ENCODE results near the gene CCND2.

The CCND2 gene

DNA sequence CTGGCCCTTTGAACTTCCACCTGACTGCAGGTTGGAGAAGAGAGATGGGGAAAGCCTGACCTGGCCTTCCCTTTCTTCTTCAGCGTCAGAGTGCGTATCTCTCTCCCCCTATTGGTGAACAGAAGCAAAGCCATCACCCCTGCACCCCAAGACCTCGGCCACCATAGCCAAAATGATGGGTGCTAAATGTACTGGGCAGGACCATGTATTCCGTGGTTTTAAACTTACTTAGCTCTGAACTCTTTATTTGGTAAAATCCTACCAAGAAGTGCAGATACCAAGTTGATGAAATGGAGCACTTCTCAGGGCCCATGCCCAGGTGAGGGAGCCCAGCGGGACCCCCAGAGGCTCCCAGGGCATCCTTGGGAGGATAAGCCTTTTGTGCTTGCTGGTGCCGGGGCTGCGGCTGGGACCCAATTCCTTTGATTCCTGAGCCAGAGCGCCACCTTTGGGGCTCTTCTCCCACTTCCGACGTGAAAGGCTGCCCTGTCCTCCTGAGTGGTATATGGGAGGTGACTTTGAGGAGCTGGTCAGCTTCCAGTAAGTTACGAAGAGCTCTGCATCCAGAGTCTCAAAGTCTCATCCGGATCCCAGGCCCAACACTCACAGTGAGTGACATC lies 9.4 kb downstream of the CCND2 start:
- no peak overlapping the region for H3K14ac ChIP-seq (ENCODE audit: low read length)
- WGBS, 2 donors (ENCODE audit: extremely low coverage in 2 of 2, insufficient read length in 2 of 2, insufficient replicate concordance in 1 of 2): no CpG with 5 or more reads among the region's 12 CpGs
- no peak overlapping the region for H2BK120ac ChIP-seq (ENCODE audit: low read depth, low read length)
- H2BK15ac ChIP-seq (ENCODE audit: low read length): no peak overlapping the region
- H3K9ac ChIP-seq (ENCODE audit: low read depth, low read length, poor library complexity): no peak overlapping the region
- H2AK5ac ChIP-seq (ENCODE audit: low read depth, low read length): no peak overlapping the region
- H3K18ac ChIP-seq (ENCODE audit: low read length): no peak overlapping the region
- no peak overlapping the region for H4K8ac ChIP-seq (ENCODE audit: low read depth, low read length)
- H3K79me1 ChIP-seq (ENCODE audit: low read depth, low read length): peaks cover 17% of the 10 kb centered on the region
- peaks cover 73 to 100% of the 10 kb centered on the region in 2 donors for H3K36me3 ChIP-seq (replicated peaks in 1 of 2; ENCODE audit: control insufficient read depth in 2 of 2, insufficient read depth in 2 of 2, low read length in 2 of 2)
- H3K4me3 ChIP-seq (ENCODE audit: low read length in 2 of 2): no peak overlapping the region
- H3K27me3 ChIP-seq (ENCODE audit: control insufficient read depth in 3 of 3, insufficient read depth in 3 of 3, low read depth in 1 of 3, low read length in 3 of 3): no peaks in the 10 kb centered on the region
- H3K4me1 ChIP-seq (ENCODE audit: control insufficient read depth in 2 of 2, insufficient read depth in 1 of 2, low read depth in 1 of 2, low read length in 2 of 2): peaks cover 46 to 47% of the 10 kb centered on the region in 2 donors
- H2BK5ac ChIP-seq (ENCODE audit: low read length): no peak overlapping the region
- H2BK12ac ChIP-seq (ENCODE audit: low read length): no peak overlapping the region
- H3K4ac ChIP-seq (ENCODE audit: low read length): no peak overlapping the region
- no peak overlapping the region for H3K27ac ChIP-seq (replicated peaks; ENCODE audit: low read length)
- no peak for DNase-seq (ENCODE audit: low spot score)
- H4K91ac ChIP-seq (ENCODE audit: low read depth, low read length, poor library complexity): no peak overlapping the region
- no peak overlapping the region for H3K23ac ChIP-seq (ENCODE audit: low read depth, low read length, poor library complexity)
- no peak overlapping the region for H3K4me2 ChIP-seq (ENCODE audit: insufficient read depth, low read length, poor library complexity, severe bottlenecking)
- H2AFZ ChIP-seq (ENCODE audit: low read length): no peak overlapping the region
- H3K9me3 ChIP-seq (replicated peaks in 1 of 2; ENCODE audit: control insufficient read depth in 2 of 2, insufficient read depth in 1 of 2, low read depth in 1 of 2, low read length in 2 of 2): no peaks in the 10 kb centered on the region

DNA sequence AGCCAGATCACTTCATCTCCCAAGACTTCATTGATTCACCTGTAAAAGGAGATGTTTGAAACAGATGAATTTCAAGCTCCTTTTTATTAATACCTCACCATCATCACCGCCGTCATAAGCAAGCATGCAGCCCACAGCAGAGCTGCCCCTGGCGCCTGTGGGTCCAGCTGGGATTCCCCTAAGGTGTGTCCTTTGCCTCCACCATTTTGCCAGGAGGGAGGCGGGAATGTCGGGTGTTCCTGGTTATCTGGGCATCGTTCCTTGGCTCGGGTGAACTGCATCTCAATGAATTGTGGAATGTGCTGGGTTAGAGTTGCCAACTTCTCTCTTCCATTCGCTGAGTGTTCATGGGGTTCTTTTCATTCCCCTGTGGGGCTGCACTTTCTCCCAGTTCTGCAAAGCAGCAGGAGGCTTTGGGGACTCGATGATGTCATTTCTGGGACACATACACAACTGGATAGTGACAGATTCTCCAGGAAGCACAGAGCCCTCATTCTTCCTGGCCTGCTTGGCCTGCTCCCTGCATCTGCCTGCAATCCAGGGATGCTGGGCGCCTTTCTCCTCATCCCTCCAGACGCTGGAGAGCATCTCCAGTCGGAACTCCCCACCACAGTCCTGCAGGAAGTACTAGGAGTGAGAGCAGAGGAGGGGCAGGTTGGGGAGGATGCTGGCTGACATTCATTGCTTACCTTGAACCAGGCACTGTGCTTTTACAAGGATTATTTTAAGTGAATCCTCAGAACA lies 10.1 kb downstream of the CCND2 start:
- peaks cover 76 to 100% of the 10 kb centered on the region in 2 donors for H3K36me3 ChIP-seq (replicated peaks in 1 of 2; ENCODE audit: control insufficient read depth in 2 of 2, insufficient read depth in 2 of 2, low read length in 2 of 2)
- H2BK5ac ChIP-seq (ENCODE audit: low read length): no peak overlapping the region
- no CpG with 5 or more reads among the region's 12 CpGs for WGBS, 2 donors (ENCODE audit: extremely low coverage in 2 of 2, insufficient read length in 2 of 2, insufficient replicate concordance in 1 of 2)

DNA sequence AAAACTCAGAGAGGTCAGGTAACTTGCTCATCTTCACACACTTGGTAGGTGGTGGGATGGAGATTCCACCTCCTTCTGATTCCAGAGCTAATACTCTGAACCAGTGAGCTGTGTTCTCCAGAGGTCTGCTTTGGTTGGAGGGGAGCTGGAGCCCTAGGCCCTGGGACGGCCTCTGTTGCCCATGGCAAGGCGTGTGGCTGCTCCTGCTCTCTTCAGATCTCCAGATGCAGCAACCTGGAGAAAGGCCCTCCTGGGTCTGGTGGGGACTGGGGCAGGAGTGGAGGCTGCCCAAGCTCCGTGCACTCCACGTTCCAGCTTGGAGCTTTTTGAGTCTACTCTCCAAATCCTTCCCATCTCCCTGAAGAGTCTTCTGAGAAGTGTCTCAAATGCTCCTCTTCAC lies 10.7 kb downstream of the CCND2 start:
- no peaks in the 10 kb centered on the region for H3K9me3 ChIP-seq (replicated peaks in 1 of 2; ENCODE audit: control insufficient read depth in 2 of 2, insufficient read depth in 1 of 2, low read depth in 1 of 2, low read length in 2 of 2)
- no peak overlapping the region for H3K14ac ChIP-seq (ENCODE audit: low read length)
- H2BK15ac ChIP-seq (ENCODE audit: low read length): no peak overlapping the region
- no peak overlapping the region for H3K9ac ChIP-seq (ENCODE audit: low read depth, low read length, poor library complexity)
- no peak overlapping the region for H3K23ac ChIP-seq (ENCODE audit: low read depth, low read length, poor library complexity)
- H2AK5ac ChIP-seq (ENCODE audit: low read depth, low read length): no peak overlapping the region
- H3K36me3 ChIP-seq (replicated peaks in 1 of 2; ENCODE audit: control insufficient read depth in 2 of 2, insufficient read depth in 2 of 2, low read length in 2 of 2): peaks cover 74 to 100% of the 10 kb centered on the region in 2 donors
- no peak overlapping the region for H3K27ac ChIP-seq (replicated peaks; ENCODE audit: low read length)
- H3K4ac ChIP-seq (ENCODE audit: low read length): no peak overlapping the region
- no peak overlapping the region for H2AFZ ChIP-seq (ENCODE audit: low read length)
- peaks cover 46 to 51% of the 10 kb centered on the region in 2 donors for H3K4me1 ChIP-seq (ENCODE audit: control insufficient read depth in 2 of 2, insufficient read depth in 1 of 2, low read depth in 1 of 2, low read length in 2 of 2)
- H3K27me3 ChIP-seq (ENCODE audit: control insufficient read depth in 3 of 3, insufficient read depth in 3 of 3, low read depth in 1 of 3, low read length in 3 of 3): no peaks in the 10 kb centered on the region
- H2BK5ac ChIP-seq (ENCODE audit: low read length): no peak overlapping the region
- no peak overlapping the region for H4K91ac ChIP-seq (ENCODE audit: low read depth, low read length, poor library complexity)
- H3K18ac ChIP-seq (ENCODE audit: low read length): no peak overlapping the region
- H4K8ac ChIP-seq (ENCODE audit: low read depth, low read length): no peak overlapping the region
- H2BK12ac ChIP-seq (ENCODE audit: low read length): no peak overlapping the region
- H3K79me1 ChIP-seq (ENCODE audit: low read depth, low read length): peaks cover 12% of the 10 kb centered on the region
- no peak for DNase-seq (ENCODE audit: low spot score)
- H3K4me3 ChIP-seq (ENCODE audit: low read length in 2 of 2): no peak overlapping the region
- no CpG with 5 or more reads among the region's 4 CpGs for WGBS, 2 donors (ENCODE audit: extremely low coverage in 2 of 2, insufficient read length in 2 of 2, insufficient replicate concordance in 1 of 2)
- H3K4me2 ChIP-seq (ENCODE audit: insufficient read depth, low read length, poor library complexity, severe bottlenecking): no peak overlapping the region
- no peak overlapping the region for H2BK120ac ChIP-seq (ENCODE audit: low read depth, low read length)

More for the DNA sequence above, 10.1 kb downstream of the CCND2 start:
- Histone ChIP-seq H3K9me3 (replicated peaks in 1 of 2; ENCODE audit: control insufficient read depth in 2 of 2, insufficient read depth in 1 of 2, low read depth in 1 of 2, low read length in 2 of 2) (no peaks in the 10 kb centered on the region), H3K27ac (replicated peaks; ENCODE audit: low read length) (no peak overlapping the region), H2BK12ac (ENCODE audit: low read length) (no peak overlapping the region), H4K91ac (ENCODE audit: low read depth, low read length, poor library complexity) (no peak overlapping the region), H3K9ac (ENCODE audit: low read depth, low read length, poor library complexity) (no peak overlapping the region), H3K4ac (ENCODE audit: low read length) (no peak overlapping the region), H3K18ac (ENCODE audit: low read length) (no peak overlapping the region), H4K8ac (ENCODE audit: low read depth, low read length) (no peak overlapping the region), H3K14ac (ENCODE audit: low read length) (no peak overlapping the region), H3K4me2 (ENCODE audit: insufficient read depth, low read length, poor library complexity, severe bottlenecking) (no peak overlapping the region), H3K23ac (ENCODE audit: low read depth, low read length, poor library complexity) (no peak overlapping the region), H2AK5ac (ENCODE audit: low read depth, low read length) (no peak overlapping the region), H3K79me1 (ENCODE audit: low read depth, low read length) (peaks cover 14% of the 10 kb centered on the region), H3K4me1 (ENCODE audit: control insufficient read depth in 2 of 2, insufficient read depth in 1 of 2, low read depth in 1 of 2, low read length in 2 of 2) (peaks cover 46 to 48% of the 10 kb centered on the region in 2 donors), H2BK120ac (ENCODE audit: low read depth, low read length) (no peak overlapping the region), H2AFZ (ENCODE audit: low read length) (no peak overlapping the region), H3K27me3 (ENCODE audit: control insufficient read depth in 3 of 3, insufficient read depth in 3 of 3, low read depth in 1 of 3, low read length in 3 of 3) (no peaks in the 10 kb centered on the region), H2BK15ac (ENCODE audit: low read length) (no peak overlapping the region), H3K4me3 (ENCODE audit: low read length in 2 of 2) (no peak overlapping the region)
- no peak for DNase-seq (ENCODE audit: low spot score)

DNA sequence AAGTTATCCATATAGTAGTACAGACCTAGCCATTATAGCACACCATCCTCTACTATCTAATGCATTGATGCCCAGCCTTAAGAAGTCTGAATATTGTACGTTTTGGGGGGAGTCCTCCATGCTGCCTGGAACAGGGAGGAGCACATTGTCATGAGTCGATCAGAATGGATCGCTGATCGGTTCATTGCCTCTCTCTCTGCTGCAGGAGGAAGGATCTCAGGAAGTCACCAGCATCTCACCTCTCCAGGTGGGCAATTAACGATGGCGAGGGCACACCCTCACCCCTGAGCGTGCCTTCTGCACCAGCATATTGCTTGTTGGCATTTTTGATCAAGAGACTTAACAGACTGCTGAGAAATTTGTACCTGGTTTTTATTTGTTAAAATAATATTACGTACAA lies 11.5 kb downstream of the CCND2 start:
- H3K4ac ChIP-seq (ENCODE audit: low read length): no peak overlapping the region
- no peak for DNase-seq (ENCODE audit: low spot score)
- no peak overlapping the region for H3K4me2 ChIP-seq (ENCODE audit: insufficient read depth, low read length, poor library complexity, severe bottlenecking)
- no CpG with 5 or more reads among the region's 8 CpGs for WGBS, 2 donors (ENCODE audit: extremely low coverage in 2 of 2, insufficient read length in 2 of 2, insufficient replicate concordance in 1 of 2)
- H3K4me1 ChIP-seq (ENCODE audit: control insufficient read depth in 2 of 2, insufficient read depth in 1 of 2, low read depth in 1 of 2, low read length in 2 of 2): peaks cover 42 to 48% of the 10 kb centered on the region in 2 donors
- no peak overlapping the region for H3K4me3 ChIP-seq (ENCODE audit: low read length in 2 of 2)
- peak overlapping the region; percentile 38 for H3K9ac ChIP-seq (ENCODE audit: low read depth, low read length, poor library complexity)
- H2AK5ac ChIP-seq (ENCODE audit: low read depth, low read length): no peak overlapping the region
- H3K79me1 ChIP-seq (ENCODE audit: low read depth, low read length): peaks cover 11% of the 10 kb centered on the region
- no peak overlapping the region for H2BK5ac ChIP-seq (ENCODE audit: low read length)
- H3K36me3 ChIP-seq (replicated peaks in 1 of 2; ENCODE audit: control insufficient read depth in 2 of 2, insufficient read depth in 2 of 2, low read length in 2 of 2): peaks cover 68 to 100% of the 10 kb centered on the region in 2 donors
- no peak overlapping the region for H2BK15ac ChIP-seq (ENCODE audit: low read length)
- no peak overlapping the region for H2AFZ ChIP-seq (ENCODE audit: low read length)
- no peak overlapping the region for H2BK12ac ChIP-seq (ENCODE audit: low read length)
- H3K27me3 ChIP-seq (ENCODE audit: control insufficient read depth in 3 of 3, insufficient read depth in 3 of 3, low read depth in 1 of 3, low read length in 3 of 3): no peaks in the 10 kb centered on the region
- H3K9me3 ChIP-seq (replicated peaks in 1 of 2; ENCODE audit: control insufficient read depth in 2 of 2, insufficient read depth in 1 of 2, low read depth in 1 of 2, low read length in 2 of 2): no peaks in the 10 kb centered on the region
- no peak overlapping the region for H3K27ac ChIP-seq (replicated peaks; ENCODE audit: low read length)
- no peak overlapping the region for H3K23ac ChIP-seq (ENCODE audit: low read depth, low read length, poor library complexity)
- H3K14ac ChIP-seq (ENCODE audit: low read length): no peak overlapping the region
- no peak overlapping the region for H4K8ac ChIP-seq (ENCODE audit: low read depth, low read length)
- no peak overlapping the region for H2BK120ac ChIP-seq (ENCODE audit: low read depth, low read length)
- no peak overlapping the region for H3K18ac ChIP-seq (ENCODE audit: low read length)
- H4K91ac ChIP-seq (ENCODE audit: low read depth, low read length, poor library complexity): no peak overlapping the region
